ENCODE measurements around the gene ESYT2. TPM values are rescaled to one million over a fixed set of nuclear protein-coding genes. Genes with fewer than 3 reads are reported as not detected.

Gene ESYT2
- total and polyA plus RNA-seq, 8 donors: 8.1 to 31.8 (median 27.3) TPM

DNA sequence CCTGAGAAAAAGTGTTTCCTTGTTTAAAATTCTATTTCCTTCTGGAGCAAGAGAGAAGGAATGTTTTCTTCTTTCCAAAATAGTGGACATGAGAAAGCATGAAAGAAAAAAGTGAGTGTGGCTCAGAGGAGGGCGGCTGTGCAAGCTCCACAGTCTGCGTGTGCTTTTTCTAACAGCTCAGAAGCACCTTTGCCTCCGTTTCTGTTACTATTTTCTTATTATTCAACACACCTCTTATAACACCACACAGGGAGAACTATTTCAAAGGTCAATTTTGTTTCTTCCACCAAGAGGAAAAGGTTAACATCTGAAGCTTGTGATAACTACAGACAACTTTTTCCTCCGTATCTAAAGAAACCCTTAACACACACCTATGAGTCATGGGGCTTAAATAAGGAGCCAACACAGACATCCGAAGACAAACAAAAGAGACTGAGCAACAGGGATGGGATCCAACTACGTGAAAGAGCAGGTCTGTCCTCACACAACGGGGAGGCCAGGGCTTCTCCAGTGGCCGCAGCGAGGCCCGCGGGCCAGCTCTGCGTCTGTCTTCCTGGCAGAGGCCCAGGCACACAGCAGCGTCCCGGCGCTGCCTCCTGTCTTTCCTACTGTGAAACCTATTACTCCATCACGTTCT, 88.5 kb downstream of the ESYT2 start:
- intact Hi-C loops (cut with DNase I): no loop called here
- Histone ChIP-seq H3K36me3 (peaks cover 14 to 59% (median 21%) of the 10 kb centered on the region in 3 donors), H3K4me1 (no peaks in the 10 kb centered on the region), H3K27ac (no peak overlapping the region), H3K9me3 (no peaks in the 10 kb centered on the region), H3K27me3 (no peaks in the 10 kb centered on the region), H3K4me3 (no peak overlapping the region)
- ATAC-seq (peak in 1 of 4 donors; percentile 18), DNase-seq (no peak), FAIRE-seq (no peak)
- 90 to 94% methylated on average over 16 of the region's 16 CpGs for WGBS, 2 donors
- TF ChIP-seq, protein P1, sequence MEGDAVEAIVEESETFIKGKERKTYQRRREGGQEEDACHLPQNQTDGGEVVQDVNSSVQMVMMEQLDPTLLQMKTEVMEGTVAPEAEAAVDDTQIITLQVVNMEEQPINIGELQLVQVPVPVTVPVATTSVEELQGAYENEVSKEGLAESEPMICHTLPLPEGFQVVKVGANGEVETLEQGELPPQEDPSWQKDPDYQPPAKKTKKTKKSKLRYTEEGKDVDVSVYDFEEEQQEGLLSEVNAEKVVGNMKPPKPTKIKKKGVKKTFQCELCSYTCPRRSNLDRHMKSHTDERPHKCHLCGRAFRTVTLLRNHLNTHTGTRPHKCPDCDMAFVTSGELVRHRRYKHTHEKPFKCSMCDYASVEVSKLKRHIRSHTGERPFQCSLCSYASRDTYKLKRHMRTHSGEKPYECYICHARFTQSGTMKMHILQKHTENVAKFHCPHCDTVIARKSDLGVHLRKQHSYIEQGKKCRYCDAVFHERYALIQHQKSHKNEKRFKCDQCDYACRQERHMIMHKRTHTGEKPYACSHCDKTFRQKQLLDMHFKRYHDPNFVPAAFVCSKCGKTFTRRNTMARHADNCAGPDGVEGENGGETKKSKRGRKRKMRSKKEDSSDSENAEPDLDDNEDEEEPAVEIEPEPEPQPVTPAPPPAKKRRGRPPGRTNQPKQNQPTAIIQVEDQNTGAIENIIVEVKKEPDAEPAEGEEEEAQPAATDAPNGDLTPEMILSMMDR (IDR thresholded peaks at IDR 0.05): no peak

DNA sequence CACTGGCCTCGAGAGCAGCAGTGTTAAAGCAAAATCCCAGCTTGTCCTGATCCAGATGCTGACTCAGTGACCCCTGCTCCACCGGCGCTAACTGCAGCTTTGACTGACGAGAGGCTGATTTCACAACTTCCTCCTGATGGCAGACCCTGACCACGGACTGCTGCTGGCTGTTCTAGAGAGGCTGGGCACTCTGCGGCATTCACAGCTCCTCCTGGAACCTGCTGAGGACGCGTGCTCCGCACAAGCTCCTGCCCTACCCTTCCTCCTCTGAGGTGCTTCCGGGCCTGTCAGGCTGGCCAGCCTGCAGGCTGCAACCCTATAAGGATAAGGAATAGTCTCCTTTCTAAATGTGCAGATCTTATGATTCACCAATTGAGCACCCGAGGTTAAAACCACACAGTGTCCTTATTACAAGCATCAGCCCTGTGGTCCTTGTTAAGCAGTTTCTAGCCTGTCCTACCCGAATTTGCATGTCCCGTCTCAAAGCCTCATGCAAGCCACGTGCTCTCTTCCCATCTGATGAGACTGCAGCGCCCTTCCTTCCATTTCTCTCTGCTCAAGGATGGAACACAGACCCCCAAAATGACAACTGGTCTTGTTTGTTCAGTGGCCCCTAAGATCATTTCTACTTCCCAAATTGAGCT, 89.2 kb downstream of the ESYT2 start:
- TF ChIP-seq, protein P1 (IDR thresholded peaks at IDR 0.05): no peak
- DNase-seq (peak in 1 of 6 donors; percentile 38), FAIRE-seq (no peak), ATAC-seq (peak in 3 of 4 donors; percentile 29 to 78 (median 75))
- H3K27ac ChIP-seq: no peak overlapping the region
- no peak overlapping the region for H3K4me3 ChIP-seq
- intact Hi-C loops (cut with DNase I): no loop called here
- H3K4me1 ChIP-seq: no peaks in the 10 kb centered on the region
- WGBS, 2 donors: 82 to 83% methylated on average over 15 of the region's 15 CpGs
- peaks cover 14 to 66% (median 21%) of the 10 kb centered on the region in 3 donors for H3K36me3 ChIP-seq
- H3K9me3 ChIP-seq: no peaks in the 10 kb centered on the region
- no peaks in the 10 kb centered on the region for H3K27me3 ChIP-seq

- Histone ChIP-seq H3K4me1 (no peaks in the 10 kb centered on the region), H3K36me3 (peaks cover 14 to 69% (median 24%) of the 10 kb centered on the region in 3 donors), H3K4me3 (no peak overlapping the region), H3K27me3 (no peaks in the 10 kb centered on the region), H3K9me3 (no peaks in the 10 kb centered on the region), H3K27ac (no peak overlapping the region)
- intact Hi-C loops (cut with DNase I): no loop called here
- WGBS, 2 donors: 95 to 96% methylated on average over 15 of the region's 15 CpGs
- no peak for FAIRE-seq
- ATAC-seq: no peak
- DNase-seq: no peak
- TF ChIP-seq, protein P1 (IDR thresholded peaks at IDR 0.05): no peak
Measured at GRCh38 chr7:158738841-158739240, 90.5 kb downstream of the ESYT2 start.

- Histone ChIP-seq H3K4me1 (no peaks in the 10 kb centered on the region), H3K36me3 (peaks cover 14 to 55% (median 24%) of the 10 kb centered on the region in 3 donors), H3K9me3 (no peaks in the 10 kb centered on the region), H3K27me3 (no peaks in the 10 kb centered on the region), H3K27ac (no peak overlapping the region), H3K4me3 (no peak overlapping the region)
- intact Hi-C loops (cut with DNase I): no loop called here
- 88 to 89% methylated on average over 19 of the region's 19 CpGs for WGBS, 2 donors
- DNase-seq (no peak), ATAC-seq (no peak), FAIRE-seq (no peak)
- TF ChIP-seq, protein P1 (IDR thresholded peaks at IDR 0.05): no peak
Measured at GRCh38 chr7:158737064-158737695, 92.1 kb downstream of the ESYT2 start.

Measured in pancreas (tissue), 10 donors.